Measurements from ENCODE around the gene RFC4.

DNA sequence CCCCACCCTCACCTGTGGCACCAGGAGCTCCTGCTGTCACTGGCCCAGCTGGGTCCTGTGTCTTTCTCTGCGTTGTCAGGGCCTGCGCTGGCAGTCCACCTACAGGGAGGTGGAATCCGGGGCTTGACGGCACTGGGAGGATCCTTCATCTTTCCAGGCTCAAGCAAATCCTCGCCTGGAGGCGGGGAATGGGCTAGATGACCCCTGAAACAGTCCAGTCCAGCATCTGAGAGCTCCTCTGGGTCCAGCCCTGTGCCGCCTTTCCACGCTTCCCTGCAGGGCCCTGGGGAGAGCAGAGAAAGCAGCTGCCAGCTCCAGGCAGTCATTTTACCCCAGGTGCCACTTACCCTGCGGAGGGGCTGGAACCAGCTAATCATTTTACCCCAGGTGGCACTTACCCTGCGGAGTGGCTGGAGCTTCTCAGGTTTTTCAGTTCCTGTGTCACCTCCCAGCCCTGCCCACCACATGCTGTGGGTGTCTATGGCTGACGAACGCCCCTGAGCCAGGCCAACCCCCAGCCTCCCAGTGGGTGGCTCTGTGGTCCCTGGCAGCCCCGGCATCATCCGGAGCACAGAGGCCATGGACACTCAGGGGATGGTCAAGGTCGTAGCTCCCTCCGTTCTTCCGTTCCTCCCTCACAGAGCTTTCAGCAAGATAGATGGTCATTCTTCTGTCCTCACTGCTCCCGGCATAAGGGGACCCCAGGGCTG lies 18.3 kb upstream of the RFC4 start:
- TF ChIP-seq CTCF (IDR thresholded peaks at IDR 0.05) = no peak
- TF ChIP-seq POLR2A (IDR thresholded peaks at IDR 0.05) = no peak

Data from Peyer's patch (tissue), 4 donors.